Liver (tissue), 3 donors: ENCODE data around the gene MYOZ2.

Source experiments
- FOXA1 ChIP-seq: IDR thresholded peaks from 2 replicates; pipeline ENCODE4 v1.6.1; 2016; ENCODE audit warnings: antibody characterized with exemption
- FOXA2 ChIP-seq: IDR thresholded peaks from 2 replicates; pipeline ENCODE4 v1.6.1; 2016; ENCODE audit warnings: antibody characterized with exemption
- JUND ChIP-seq, 2 donors: IDR thresholded peaks; 2 replicates each; pipeline ENCODE4 v1.6.1; 2016; ENCODE audit warnings: antibody characterized with exemption in 2 of 2
- RAD21 ChIP-seq, 2 donors: IDR thresholded peaks; 2 replicates each; pipeline ENCODE4 v1.6.1; 2016; ENCODE audit warnings: antibody characterized with exemption in 2 of 2, mild to moderate bottlenecking in 2 of 2
- SP1 ChIP-seq: IDR thresholded peaks from 2 replicates; pipeline ENCODE4 v1.6.1; 2018; ENCODE audit warnings: antibody characterized with exemption, mild to moderate bottlenecking
- TAF1 ChIP-seq: conservative IDR thresholded peaks from 2 replicates; pipeline ENCODE4 v1.6.1; 2016; ENCODE audit warnings: antibody characterized with exemption, mild to moderate bottlenecking
- YY1 ChIP-seq: IDR thresholded peaks from 2 replicates; pipeline ENCODE4 v1.6.1; 2016; ENCODE audit warnings: antibody characterized with exemption, mild to moderate bottlenecking
- ZBTB33 ChIP-seq: IDR thresholded peaks from 2 replicates; pipeline ENCODE4 v1.6.1; 2016; ENCODE audit warnings: antibody characterized with exemption
- TF ChIP-seq, protein P1 (sequence below): fragments of 150-350 bp; IDR thresholded peaks from 2 replicates; pipeline ENCODE4 v1.5.1; 2017; ENCODE audit warnings: improper control_type of control experiment, low read depth, low read length; ENCODE audit not compliant: missing input control
- TF ChIP-seq, protein P2 (sequence below): IDR thresholded peaks from 2 replicates; pipeline ENCODE4 v1.6.1; 2016; ENCODE audit warnings: antibody characterized with exemption
- TF ChIP-seq, protein P3 (sequence below): IDR thresholded peaks from 2 replicates; pipeline ENCODE4 v1.6.1; 2016; ENCODE audit warnings: antibody characterized with exemption, mild to moderate bottlenecking
- TF ChIP-seq, protein P4 (sequence below): IDR thresholded peaks from 2 replicates; pipeline ENCODE4 v1.6.1; 2016; ENCODE audit warnings: antibody characterized with exemption
- donor health status: healthy.
- donor health status: healthy.

- TF ChIP-seq, protein P1, sequence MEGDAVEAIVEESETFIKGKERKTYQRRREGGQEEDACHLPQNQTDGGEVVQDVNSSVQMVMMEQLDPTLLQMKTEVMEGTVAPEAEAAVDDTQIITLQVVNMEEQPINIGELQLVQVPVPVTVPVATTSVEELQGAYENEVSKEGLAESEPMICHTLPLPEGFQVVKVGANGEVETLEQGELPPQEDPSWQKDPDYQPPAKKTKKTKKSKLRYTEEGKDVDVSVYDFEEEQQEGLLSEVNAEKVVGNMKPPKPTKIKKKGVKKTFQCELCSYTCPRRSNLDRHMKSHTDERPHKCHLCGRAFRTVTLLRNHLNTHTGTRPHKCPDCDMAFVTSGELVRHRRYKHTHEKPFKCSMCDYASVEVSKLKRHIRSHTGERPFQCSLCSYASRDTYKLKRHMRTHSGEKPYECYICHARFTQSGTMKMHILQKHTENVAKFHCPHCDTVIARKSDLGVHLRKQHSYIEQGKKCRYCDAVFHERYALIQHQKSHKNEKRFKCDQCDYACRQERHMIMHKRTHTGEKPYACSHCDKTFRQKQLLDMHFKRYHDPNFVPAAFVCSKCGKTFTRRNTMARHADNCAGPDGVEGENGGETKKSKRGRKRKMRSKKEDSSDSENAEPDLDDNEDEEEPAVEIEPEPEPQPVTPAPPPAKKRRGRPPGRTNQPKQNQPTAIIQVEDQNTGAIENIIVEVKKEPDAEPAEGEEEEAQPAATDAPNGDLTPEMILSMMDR: no peak
- TF ChIP-seq SP1 (no peak), YY1 (no peak), JUND (IDR thresholded peaks at IDR 0.05) (no peak), FOXA2 (no peak), RAD21 (IDR thresholded peaks at IDR 0.05) (no peak), TAF1 (no peak), ZBTB33 (no peak), FOXA1 (no peak)
- TF ChIP-seq, protein P2, sequence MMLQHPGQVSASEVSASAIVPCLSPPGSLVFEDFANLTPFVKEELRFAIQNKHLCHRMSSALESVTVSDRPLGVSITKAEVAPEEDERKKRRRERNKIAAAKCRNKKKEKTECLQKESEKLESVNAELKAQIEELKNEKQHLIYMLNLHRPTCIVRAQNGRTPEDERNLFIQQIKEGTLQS: no peak
- TF ChIP-seq, protein P3, sequence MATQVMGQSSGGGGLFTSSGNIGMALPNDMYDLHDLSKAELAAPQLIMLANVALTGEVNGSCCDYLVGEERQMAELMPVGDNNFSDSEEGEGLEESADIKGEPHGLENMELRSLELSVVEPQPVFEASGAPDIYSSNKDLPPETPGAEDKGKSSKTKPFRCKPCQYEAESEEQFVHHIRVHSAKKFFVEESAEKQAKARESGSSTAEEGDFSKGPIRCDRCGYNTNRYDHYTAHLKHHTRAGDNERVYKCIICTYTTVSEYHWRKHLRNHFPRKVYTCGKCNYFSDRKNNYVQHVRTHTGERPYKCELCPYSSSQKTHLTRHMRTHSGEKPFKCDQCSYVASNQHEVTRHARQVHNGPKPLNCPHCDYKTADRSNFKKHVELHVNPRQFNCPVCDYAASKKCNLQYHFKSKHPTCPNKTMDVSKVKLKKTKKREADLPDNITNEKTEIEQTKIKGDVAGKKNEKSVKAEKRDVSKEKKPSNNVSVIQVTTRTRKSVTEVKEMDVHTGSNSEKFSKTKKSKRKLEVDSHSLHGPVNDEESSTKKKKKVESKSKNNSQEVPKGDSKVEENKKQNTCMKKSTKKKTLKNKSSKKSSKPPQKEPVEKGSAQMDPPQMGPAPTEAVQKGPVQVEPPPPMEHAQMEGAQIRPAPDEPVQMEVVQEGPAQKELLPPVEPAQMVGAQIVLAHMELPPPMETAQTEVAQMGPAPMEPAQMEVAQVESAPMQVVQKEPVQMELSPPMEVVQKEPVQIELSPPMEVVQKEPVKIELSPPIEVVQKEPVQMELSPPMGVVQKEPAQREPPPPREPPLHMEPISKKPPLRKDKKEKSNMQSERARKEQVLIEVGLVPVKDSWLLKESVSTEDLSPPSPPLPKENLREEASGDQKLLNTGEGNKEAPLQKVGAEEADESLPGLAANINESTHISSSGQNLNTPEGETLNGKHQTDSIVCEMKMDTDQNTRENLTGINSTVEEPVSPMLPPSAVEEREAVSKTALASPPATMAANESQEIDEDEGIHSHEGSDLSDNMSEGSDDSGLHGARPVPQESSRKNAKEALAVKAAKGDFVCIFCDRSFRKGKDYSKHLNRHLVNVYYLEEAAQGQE: no peak
- TF ChIP-seq, protein P4, sequence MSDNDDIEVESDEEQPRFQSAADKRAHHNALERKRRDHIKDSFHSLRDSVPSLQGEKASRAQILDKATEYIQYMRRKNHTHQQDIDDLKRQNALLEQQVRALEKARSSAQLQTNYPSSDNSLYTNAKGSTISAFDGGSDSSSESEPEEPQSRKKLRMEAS: no peak
These were observed at the start of gene MYOZ2 for GRCh38 chr4:119135721-119136121.
